HL-60 (cell line): ENCODE results near the gene CDC25A.

Source experiments
- DNase-seq, 2 experiments: peaks; one replicate each; pipeline ENCODE4 v3.0.0-alpha.2; 2010 to 2020; ENCODE audit warnings: low read depth in 1 of 2, low spot score in 1 of 2
- H3K27ac ChIP-seq: fragments of 250-450 bp; sonication (Bioruptor Pico); replicated peaks from 2 replicates; pipeline ENCODE4 v1.5.1; 2020; ENCODE audit warnings: mild to moderate bottlenecking, moderate library complexity
- H3K27me3 ChIP-seq: fragments of 250-450 bp; sonication (Bioruptor Pico); 2 replicates; pipeline ENCODE4 v1.5.1; 2021; ENCODE audit warnings: mild to moderate bottlenecking, moderate library complexity; ENCODE audit not compliant: insufficient read depth, poor library complexity, severe bottlenecking
- H3K4me3 ChIP-seq: replicated peaks from 2 replicates; pipeline ENCODE4 v1.5.1; 2011; ENCODE audit warnings: mild to moderate bottlenecking, control low read depth, low read length; ENCODE audit not compliant: insufficient read depth
- CTCF ChIP-seq: IDR thresholded peaks from one replicate; pipeline ENCODE4 v1.5.1; 2011; ENCODE audit warnings: low read length, control low read depth, inconsistent platforms; ENCODE audit not compliant: insufficient read depth
- GABPA ChIP-seq: IDR thresholded peaks from 2 replicates; pipeline ENCODE4 v1.6.1; 2012; ENCODE audit warnings: low read depth
- POLR2AphosphoS5 ChIP-seq: IDR thresholded peaks from 2 replicates; pipeline ENCODE4 v1.6.1; 2012; ENCODE audit warnings: low read depth
- REST ChIP-seq: IDR thresholded peaks from 2 replicates; pipeline ENCODE4 v1.6.1; 2012; ENCODE audit warnings: low read depth; ENCODE audit not compliant: insufficient replicate concordance
- SPI1 ChIP-seq: IDR thresholded peaks from 2 replicates; pipeline ENCODE4 v1.6.1; 2012; ENCODE audit warnings: low read depth, mild to moderate bottlenecking, borderline replicate concordance
- microRNA-seq: library from miRNA; unstranded; fragments of <30 nt; microRNA quantifications from one replicate; pipeline ENCODE4, GENCODE V29; 2018

The CDC25A gene

DNA sequence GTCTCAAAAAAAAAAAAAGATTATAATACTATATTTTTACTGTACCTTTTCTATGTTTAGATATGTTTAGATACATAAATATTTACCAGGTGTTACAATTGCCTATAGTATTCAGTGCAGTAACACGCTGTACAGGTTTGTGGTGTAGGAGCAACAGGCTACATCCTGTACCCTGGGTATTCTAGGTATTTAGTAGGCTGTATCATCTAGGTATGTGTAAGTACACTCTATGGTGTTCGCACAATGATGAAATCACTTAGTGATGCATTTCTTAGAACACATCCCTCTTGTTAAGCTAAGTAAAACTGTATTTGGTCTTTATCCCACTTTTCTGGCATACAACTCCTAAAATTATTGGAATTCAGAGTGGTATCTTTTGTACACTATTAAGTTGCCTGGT, 77.8 kb downstream of the CDC25A start:
- TF ChIP-seq GABPA = no peak
- TF ChIP-seq REST = no peak
- TF ChIP-seq POLR2AphosphoS5 = no peak
- no peak for TF ChIP-seq SPI1
- no peaks in the 10 kb centered on the region for H3K27me3 ChIP-seq
- no peak overlapping the region for H3K27ac ChIP-seq
- H3K4me3 ChIP-seq = no peak overlapping the region
- no peak for DNase-seq

DNA sequence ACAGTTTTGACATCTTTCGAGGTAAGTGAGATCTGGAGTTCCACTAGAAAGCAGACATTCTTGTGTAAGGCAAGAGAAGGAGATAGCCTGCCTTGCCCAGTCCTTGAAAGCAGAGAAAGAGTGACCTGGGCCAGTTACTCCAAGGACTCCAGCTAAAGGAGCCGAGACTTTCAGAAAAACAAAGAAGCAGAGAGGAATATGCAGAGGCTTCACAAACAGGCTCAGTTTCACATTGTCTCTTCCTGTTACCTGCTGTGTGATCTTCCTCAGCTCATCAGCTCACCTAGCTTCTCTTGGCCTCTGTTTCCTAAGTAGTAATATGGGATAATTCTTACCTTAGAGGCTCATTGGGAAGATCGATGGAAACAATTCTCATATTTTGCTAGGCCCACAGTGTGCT, 81.0 kb downstream of the CDC25A start:
- no peak overlapping the region for H3K4me3 ChIP-seq
- H3K27me3 ChIP-seq = no peaks in the 10 kb centered on the region
- TF ChIP-seq CTCF = no peak
- no peak for TF ChIP-seq SPI1
- TF ChIP-seq GABPA = no peak
- TF ChIP-seq REST = no peak
- TF ChIP-seq POLR2AphosphoS5 = no peak
- no peak overlapping the region for H3K27ac ChIP-seq
- DNase-seq = no peak

Small RNA genes within 50 kb of the gene (microRNA-seq; reads per million reads assigned to microRNA genes)
- 1.8 reads per million for gene MIR4443
